H1 (cell line): Measurements from ENCODE around the gene ADIPOR2. TPM values are rescaled to one million over a fixed set of nuclear protein-coding genes. Genes with fewer than 3 reads are reported as not detected.

Experiments used
- CTCF ChIA-PET: fragments of 300-600 bp; sonication (Branson Sonifier 250); formaldehyde crosslinking; loops from one replicate; lab custom pipeline; 2021; ENCODE audit not compliant: partially characterized antibody; lab: Charles Lee
- POLR2A ChIA-PET: fragments of 300-600 bp; sonication (Branson Sonifier 250); formaldehyde crosslinking; loops from one replicate; lab custom pipeline; 2021; ENCODE audit warnings: inconsistent platforms; ENCODE audit not compliant: partially characterized antibody; lab: Charles Lee
- DNase-seq, 2 experiments: peaks; one replicate each; pipeline versions ENCODE4 v3.0.0 to v3.0.0-alpha.2; 2010 to 2022; ENCODE audit warnings: low spot score in 2 of 2, low read depth in 1 of 2, mixed read lengths in 1 of 2
- FAIRE-seq: peaks from 2 replicates; lab custom pipeline; 2011; peaks lifted over from hg19 to GRCh38; lab: Jason Lieb, UNC
- H2AFZ ChIP-seq: 2 replicates; pipeline ENCODE4 v1.8.1; 2012; ENCODE audit warnings: low read length, inconsistent platforms
- H2AK5ac ChIP-seq: 2 replicates; pipeline ENCODE4 v1.6.1; 2013; ENCODE audit warnings: low read depth, low read length
- H2BK120ac ChIP-seq: replicated peaks from 2 replicates; pipeline ENCODE3; 2013; ENCODE audit warnings: low read depth, low read length, inconsistent platforms
- H2BK12ac ChIP-seq: 2 replicates; pipeline ENCODE4 v1.6.1; 2013; ENCODE audit warnings: low read depth, low read length
- H2BK15ac ChIP-seq: 2 replicates; pipeline ENCODE4 v1.6.1; 2013; ENCODE audit warnings: low read length
- H2BK20ac ChIP-seq: 2 replicates; pipeline ENCODE4 v1.6.1; 2013; ENCODE audit warnings: low read length
- H2BK5ac ChIP-seq: 2 replicates; pipeline ENCODE4 v1.6.1; 2013; ENCODE audit warnings: low read depth, low read length
- H3K14ac ChIP-seq: 2 replicates; pipeline ENCODE4 v1.6.1; 2013; ENCODE audit warnings: inconsistent platforms; ENCODE audit not compliant: insufficient read length
- H3K18ac ChIP-seq: 2 replicates; pipeline ENCODE4 v1.6.1; 2013; ENCODE audit warnings: low read length; ENCODE audit errors: extremely low read depth
- H3K23ac ChIP-seq: 2 replicates; pipeline ENCODE4 v1.6.1; 2013; ENCODE audit warnings: inconsistent platforms; ENCODE audit not compliant: insufficient read length
- H3K23me2 ChIP-seq: 2 replicates; pipeline ENCODE4 v1.6.1; 2013; ENCODE audit warnings: low read depth, low read length
- H3K27ac ChIP-seq: 2 replicates; pipeline ENCODE4 v1.6.1; 2011; ENCODE audit warnings: low read depth, low read length, inconsistent platforms
- H3K27me3 ChIP-seq, 4 experiments: replicated peaks in 1 of 4; 1 replicate in 1 of 4; 2 replicates in 3 of 4; pipeline versions ENCODE4 v1.6.1 to v1.8.1; 2011 to 2013; ENCODE audit warnings: low read length in 3 of 4, mild to moderate bottlenecking in 3 of 4, inconsistent platforms in 2 of 4, mixed read lengths in 2 of 4, moderate library complexity in 1 of 4; ENCODE audit not compliant: control insufficient read depth in 3 of 4, insufficient read depth in 3 of 4; ENCODE audit errors: extremely low read depth in 1 of 4
- H3K36me3 ChIP-seq, 4 experiments: 2 replicates each; pipeline versions ENCODE4 v1.6.1 to v1.8.1; 2011 to 2013; ENCODE audit warnings: mild to moderate bottlenecking in 4 of 4, low read length in 3 of 4, moderate library complexity in 2 of 4, control low read depth in 1 of 4, inconsistent platforms in 1 of 4; ENCODE audit not compliant: insufficient read depth in 4 of 4, control insufficient read depth in 2 of 4
- H3K4ac ChIP-seq: replicated peaks from 2 replicates; pipeline ENCODE3; 2013; ENCODE audit warnings: low read length, low read depth, mixed read lengths, inconsistent platforms; ENCODE audit not compliant: insufficient read length
- H3K4me1 ChIP-seq, 4 experiments: replicated peaks in 1 of 4; 1 replicate in 1 of 4; 2 replicates in 3 of 4; pipeline versions ENCODE4 v1.6.1 to v1.8.1; 2011 to 2013; ENCODE audit warnings: low read length in 3 of 4, inconsistent platforms in 2 of 4, mixed read lengths in 1 of 4; ENCODE audit not compliant: insufficient read depth in 4 of 4, control insufficient read depth in 3 of 4
- H3K4me2 ChIP-seq, 2 experiments: 2 replicates each; pipeline versions ENCODE4 v1.6.1 to v1.8.1; 2011 to 2013; ENCODE audit warnings: low read depth in 2 of 2, low read length in 2 of 2, control low read depth in 1 of 2, inconsistent platforms in 1 of 2, mild to moderate bottlenecking in 1 of 2; ENCODE audit not compliant: insufficient read depth in 1 of 2
- H3K4me3 ChIP-seq, 4 experiments: fragments of 200-600, 300-600 bp in 1 of 4; sonication (generic), shearing (Covaris generic), sonication (Bioruptor Twin) in 1 of 4; 2 replicates each; pipeline versions ENCODE4 v1.5.1 to v1.8.1; 2011 to 2016; ENCODE audit warnings: low read length in 4 of 4, low read depth in 3 of 4, control low read depth in 2 of 4, inconsistent platforms in 2 of 4, mild to moderate bottlenecking in 2 of 4, mixed read lengths in 1 of 4, moderate library complexity in 1 of 4; ENCODE audit not compliant: insufficient read depth in 2 of 4; ENCODE audit errors: extremely low read depth in 1 of 4
- H3K56ac ChIP-seq: replicated peaks from 2 replicates; pipeline ENCODE3; 2013; ENCODE audit warnings: low read depth, mild to moderate bottlenecking, mixed read lengths, low read length, inconsistent platforms; ENCODE audit not compliant: insufficient read length
- H3K79me1 ChIP-seq: 2 replicates; pipeline ENCODE4 v1.6.1; 2013; ENCODE audit warnings: low read depth, low read length, control low read depth
- H3K79me2 ChIP-seq, 2 experiments: 2 replicates each; pipeline versions ENCODE4 v1.6.1 to v1.8.1; 2012 to 2013; ENCODE audit warnings: low read length in 2 of 2, mild to moderate bottlenecking in 2 of 2, inconsistent platforms in 1 of 2; ENCODE audit not compliant: insufficient read depth in 2 of 2, control insufficient read depth in 1 of 2
- H3K9ac ChIP-seq, 4 experiments: replicated peaks in 1 of 4; 1 replicate in 1 of 4; 2 replicates in 3 of 4; pipeline versions ENCODE4 v1.6.1 to v1.8.1; 2011 to 2013; ENCODE audit warnings: low read depth in 3 of 4, low read length in 3 of 4, control low read depth in 2 of 4, mild to moderate bottlenecking in 2 of 4, moderate library complexity in 2 of 4, inconsistent platforms in 1 of 4; ENCODE audit errors: extremely low read depth in 1 of 4
- H3K9me3 ChIP-seq, 2 experiments: 2 replicates each; pipeline versions ENCODE4 v1.6.1 to v1.8.1; 2012 to 2013; ENCODE audit warnings: mild to moderate bottlenecking in 2 of 2, moderate library complexity in 2 of 2, control low read depth in 1 of 2, inconsistent platforms in 1 of 2, low read depth in 1 of 2, low read length in 1 of 2, mixed read lengths in 1 of 2; ENCODE audit not compliant: insufficient read depth in 2 of 2
- H4K20me1 ChIP-seq, 2 experiments: replicated peaks in 1 of 2; 2 replicates each; pipeline versions ENCODE3 to v1.8.1; 2011 to 2013; ENCODE audit warnings: inconsistent platforms in 2 of 2, low read length in 2 of 2, mild to moderate bottlenecking in 1 of 2; ENCODE audit not compliant: insufficient read depth in 2 of 2, control insufficient read depth in 1 of 2
- H4K5ac ChIP-seq: 2 replicates; pipeline ENCODE4 v1.6.1; 2013; ENCODE audit warnings: low read length, low read depth, mixed read lengths, inconsistent platforms; ENCODE audit not compliant: insufficient read length
- H4K8ac ChIP-seq: 2 replicates; pipeline ENCODE4 v1.8.0; 2013; ENCODE audit warnings: mild to moderate bottlenecking, moderate library complexity, low read length, inconsistent platforms; ENCODE audit not compliant: insufficient read depth; ENCODE audit errors: extremely low read depth
- H4K91ac ChIP-seq: replicated peaks from 2 replicates; pipeline ENCODE3; 2013; ENCODE audit warnings: low read length, mixed read lengths, inconsistent platforms; ENCODE audit not compliant: insufficient read length
- CTBP2 ChIP-seq: IDR thresholded peaks from 2 replicates; pipeline ENCODE4 v1.7.0; 2011; ENCODE audit warnings: borderline replicate concordance, mild to moderate bottlenecking, moderate library complexity, mixed read lengths, low read length; ENCODE audit not compliant: insufficient read depth, insufficient read length
- POU5F1 ChIP-seq: IDR thresholded peaks from 2 replicates; pipeline ENCODE4 v1.6.1; 2011; ENCODE audit warnings: low read depth, mild to moderate bottlenecking, low read length, moderate library complexity
- WGBS, 2 experiments: shearing (Covaris generic) in 1 of 2; methylation state at CpG; one replicate each; pipeline versions ENCODE4 v1.1.6 to v1.1.7; 2013 to 2015; ENCODE audit warnings: low lambda C conversion rate in 2 of 2, mixed read lengths in 2 of 2, inconsistent platforms in 1 of 2, low coverage in 1 of 2, missing lambda C conversion rate in 1 of 2; ENCODE audit not compliant: insufficient replicate concordance in 2 of 2, insufficient coverage in 1 of 2, insufficient read length in 1 of 2; ENCODE audit errors: extremely low coverage in 1 of 2, missing lambda C conversion rate in 1 of 2; 5-methylcytosine and 5-hydroxymethylcytosine counted together
- microRNA-seq, 2 experiments: library from miRNA; unstranded; fragments of <30 nt; microRNA quantifications; one replicate each; pipeline versions ENCODE4 to v1.2.0, GENCODE V29; 2016 to 2020; ENCODE audit warnings: borderline microRNAs expressed in 2 of 2, borderline number of aligned reads in 2 of 2, borderline replicate concordance in 1 of 2
- polyA plus RNA-seq, 7 experiments: library from polyadenylated mRNA; depleted of rRNA in 3 of 7; stranded (reverse) in 5 of 7; unstranded in 2 of 7; fragments of >200 nt in 5 of 7; fragments of 200-250 nt in 2 of 7; gene quantifications; 1 replicate in 5 of 7; 2 replicates in 1 of 7; 4 replicates in 1 of 7; pipeline versions ENCODE4 v1.2.1 to v1.2.3, GENCODE V29; 2011 to 2013; ENCODE audit warnings: missing spikeins in 2 of 7, mixed read lengths in 2 of 7
- small RNA-seq: library from polyadenylated mRNA; stranded (forward); fragments of <200 nt; extraction: miRNeasy Mini kit (QIAGEN cat#:217004); gene quantifications from one replicate; pipeline ENCODE3, GENCODE V24; 2013; ENCODE audit not compliant: insufficient read depth
- total RNA-seq: library from RNA; stranded (reverse); fragmentation: NEBNext Ultra II Directional; extraction: Animal tissue kit (Norgen Biotek cat#: 25700); gene quantifications from 2 replicates; pipeline ENCODE4 v1.2.1, GENCODE V29; 2021

Gene ADIPOR2
- total and polyA plus RNA-seq, 2 of the 8 experiments (the other 6 are each of a cell fraction or from before 2014, with no cell fraction given): 17.5 to 50.8 TPM

DNA sequence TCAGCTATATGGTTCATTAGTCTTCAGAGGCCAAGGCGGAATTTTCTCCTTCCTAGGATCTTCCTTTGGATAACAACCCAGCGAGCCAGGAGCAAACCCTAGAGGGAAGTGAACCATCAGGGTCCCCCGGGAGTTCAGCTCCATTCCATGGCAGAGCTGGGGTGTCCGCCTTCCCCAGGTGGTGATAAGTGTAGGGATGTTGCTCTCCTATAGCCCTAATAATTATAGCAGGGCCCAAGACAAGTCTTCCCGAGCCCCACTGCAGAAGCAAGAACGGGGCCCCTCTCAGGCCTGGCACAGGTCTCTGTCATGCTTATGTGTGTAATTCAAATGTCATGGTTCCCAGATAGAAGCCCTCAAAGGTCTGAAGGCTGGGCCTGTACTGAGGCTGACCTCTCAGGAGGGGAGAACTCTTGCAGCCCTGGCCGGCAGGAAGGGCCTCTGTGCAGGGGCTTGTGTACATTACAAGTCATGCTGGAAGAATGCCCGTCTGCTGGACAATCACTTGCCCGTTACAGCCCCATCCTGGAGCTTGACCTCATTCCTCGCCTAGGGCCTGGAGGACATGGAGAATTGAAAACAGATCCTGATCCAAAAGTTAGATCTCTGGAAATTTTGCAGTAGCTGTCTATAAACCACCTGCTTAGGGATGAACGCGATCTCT, 146.8 kb downstream of the ADIPOR2 start:
- Histone ChIP-seq H3K36me3 (no peaks in the 10 kb centered on the region), H3K23ac (no peak overlapping the region), H4K5ac (no peak overlapping the region), H3K27ac (no peak overlapping the region), H3K9ac (no peak overlapping the region), H2BK120ac (no peak overlapping the region), H3K14ac (no peak overlapping the region), H2BK15ac (no peak overlapping the region), H2BK20ac (no peak overlapping the region), H3K4me1 (peaks cover 0 to 10% (median under 1%) of the 10 kb centered on the region in 4 experiments; a peak in 3 of 7 replicates), H2BK5ac (no peak overlapping the region), H3K56ac (no peak overlapping the region), H3K4ac (no peak overlapping the region), H3K4me3 (no peak overlapping the region), H3K23me2 (no peaks in the 10 kb centered on the region), H3K79me2 (no peaks in the 10 kb centered on the region), H4K91ac (no peak overlapping the region), H3K18ac (no peak overlapping the region), H3K27me3 (no peaks in the 10 kb centered on the region), H4K20me1 (no peaks in the 10 kb centered on the region), H3K79me1 (no peaks in the 10 kb centered on the region), H2AK5ac (no peak overlapping the region), H2BK12ac (no peak overlapping the region), H2AFZ (no peak overlapping the region), H3K4me2 (no peak overlapping the region), H3K9me3 (no peaks in the 10 kb centered on the region), H4K8ac (0 out of 2 replicates have a peak overlapping the region, but pooled peaks have one; percentile 72)
- WGBS, 2 experiments: 87% methylated on average over 11 of the region's 12 CpGs; no CpG with 5 or more reads in 1 of the 2 experiments
- FAIRE-seq: no peak
- DNase-seq: no peak
- POLR2A ChIA-PET: no interaction called here
- CTCF ChIA-PET: interaction anchor here (1.2 to 3.0 kb wide), 7 partner anchors 25 to 558 kb away, joined by 3 to 16 read pairs (median 7); no protein-coding TSS in a partner anchor
- TF ChIP-seq POU5F1: no peak
- no peak for TF ChIP-seq CTBP2

Small RNA genes lying within 50 kb of the gene (microRNA-seq; reads per million reads assigned to microRNA genes)
- gene MIR3649: 0 reads per million in 2 experiments

Small RNA genes lying within 50 kb of the gene (small RNA-seq; reads per million reads assigned to genes)
- not detected for gene MIR3649

Other genes starting within 250 kb of the ADIPOR2 start
- 5.5 and 6.2 TPM in 2 replicates for gene FBXL14, start 96.5 kb upstream of the ADIPOR2 start, total RNA-seq
- gene FBXL14, start 96.5 kb upstream of the ADIPOR2 start, polyA plus RNA-seq (2011; rRNA removed): 9.6 and 11.7 TPM in 2 replicates
- 0.91 and 1.2 TPM in 2 replicates for gene WNT5B, start 61.8 kb upstream of the ADIPOR2 start, total RNA-seq
- 1.2 TPM in 2 replicates for gene WNT5B, start 61.8 kb upstream of the ADIPOR2 start, polyA plus RNA-seq (2011; rRNA removed)
- not detected in 2 replicates for gene LRTM2, start 129.5 kb downstream of the ADIPOR2 start, total RNA-seq
- gene LRTM2, start 129.5 kb downstream of the ADIPOR2 start, polyA plus RNA-seq (2011; rRNA removed): 0.05 and 0.06 TPM in 2 replicates
- gene CACNA2D4, start 227.6 kb downstream of the ADIPOR2 start, total RNA-seq: 0.88 TPM in 1 of 2 replicates, not detected in the other
- gene CACNA2D4, start 227.6 kb downstream of the ADIPOR2 start, polyA plus RNA-seq (2011; rRNA removed): 0.44 and 0.60 TPM in 2 replicates